SJCRH30 (cell line): Measurements from ENCODE around the gene SHC2. TPM values are rescaled to one million over a fixed set of nuclear protein-coding genes. Genes with fewer than 3 reads are reported as not detected.
"Not testable (repeated sequence)": the region's sequence is repeated elsewhere in the genome, so short reads cannot be mapped to it uniquely, and the experiment has no call there.

ENCODE experiments used
- DNase-seq, 2 experiments: peaks; one replicate each; pipeline ENCODE4 v3.0.0-alpha.2; 2015 to 2020
- H3K27ac ChIP-seq: fragments of 250-450 bp; sonication (Bioruptor Pico); 2 replicates; pipeline ENCODE4 v1.5.1; 2020; ENCODE audit warnings: mild to moderate bottlenecking, moderate library complexity
- H3K27me3 ChIP-seq: fragments of 250-450 bp; sonication (Bioruptor Pico); 2 replicates; pipeline ENCODE4 v1.5.1; 2020; ENCODE audit warnings: mild to moderate bottlenecking, moderate library complexity
- H3K36me3 ChIP-seq: fragments of 250-450 bp; sonication (Bioruptor Pico); 2 replicates; pipeline ENCODE4 v1.5.1; 2020; ENCODE audit warnings: mild to moderate bottlenecking, moderate library complexity
- H3K4me1 ChIP-seq: fragments of 250-450 bp; sonication (Bioruptor Pico); 2 replicates; pipeline ENCODE4 v1.5.1; 2020; ENCODE audit warnings: mild to moderate bottlenecking, moderate library complexity
- H3K4me3 ChIP-seq: fragments of 250-450 bp; sonication (Bioruptor Pico); 2 replicates; pipeline ENCODE4 v1.5.1; 2020; ENCODE audit warnings: mild to moderate bottlenecking, moderate library complexity
- H3K9me3 ChIP-seq: fragments of 250-450 bp; sonication (Bioruptor Pico); replicated peaks from 2 replicates; pipeline ENCODE4 v1.5.1; 2020; ENCODE audit warnings: mild to moderate bottlenecking, moderate library complexity
- total RNA-seq: library from RNA; depleted of rRNA; stranded (reverse); fragments of >200 nt; shearing (Covaris generic); gene quantifications from 2 replicates; pipeline ENCODE4 v1.2.3, GENCODE V29; 2014

Gene SHC2
- total RNA-seq, 1 experiment from 2014 or later, result 0.12 TPM

DNA sequence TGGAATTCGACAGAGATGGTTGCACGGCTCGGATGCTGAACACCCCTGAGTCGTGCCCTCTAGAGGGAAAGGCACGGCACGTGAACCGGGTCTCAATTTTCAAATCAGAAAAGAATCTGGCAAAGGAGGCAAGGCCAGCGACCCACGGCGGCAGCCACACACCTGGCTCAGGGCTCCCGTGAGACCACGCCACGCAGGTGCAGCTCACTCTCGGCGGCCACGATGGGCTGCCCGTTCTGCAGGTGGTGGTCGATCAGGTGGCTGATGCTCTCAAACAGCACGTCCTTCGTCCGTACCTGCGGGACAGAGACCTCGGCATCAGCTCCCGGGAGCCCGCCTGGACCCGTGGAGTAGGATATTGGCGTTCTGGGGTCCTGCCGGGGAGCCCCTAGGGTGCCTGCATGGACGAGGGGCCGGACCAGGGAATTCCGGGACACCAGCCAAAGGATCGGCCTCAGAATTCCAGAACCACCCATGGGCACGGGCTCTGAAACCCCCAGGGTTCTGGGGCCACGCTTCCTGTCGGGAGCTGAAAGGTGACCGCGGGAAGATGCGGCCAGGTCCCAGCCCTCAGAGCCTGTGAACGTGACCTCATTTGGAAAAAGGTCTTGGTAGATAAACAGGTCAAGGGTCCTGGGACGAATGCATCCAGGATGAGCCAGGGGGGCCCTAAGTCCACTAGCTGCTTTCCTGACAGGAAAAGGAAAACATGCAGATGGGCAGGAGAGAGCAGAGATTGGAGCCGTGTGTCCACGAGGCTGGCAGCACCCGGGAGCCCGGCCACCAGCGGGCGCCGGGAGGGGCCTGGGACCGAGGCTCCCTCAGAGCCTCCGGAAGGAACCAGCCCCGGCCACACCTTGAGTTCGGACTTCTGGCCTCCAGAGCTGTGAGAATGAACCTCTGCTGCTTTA lies 41.8 kb downstream of the SHC2 start:
- Histone ChIP-seq H3K4me3 (no peak overlapping the region), H3K9me3 (no peaks in the 10 kb centered on the region), H3K27me3 (no peaks in the 10 kb centered on the region), H3K36me3 (no peaks in the 10 kb centered on the region), H3K4me1 (no peaks in the 10 kb centered on the region), H3K27ac (no peak overlapping the region)
- DNase-seq, result no peak

DNA sequence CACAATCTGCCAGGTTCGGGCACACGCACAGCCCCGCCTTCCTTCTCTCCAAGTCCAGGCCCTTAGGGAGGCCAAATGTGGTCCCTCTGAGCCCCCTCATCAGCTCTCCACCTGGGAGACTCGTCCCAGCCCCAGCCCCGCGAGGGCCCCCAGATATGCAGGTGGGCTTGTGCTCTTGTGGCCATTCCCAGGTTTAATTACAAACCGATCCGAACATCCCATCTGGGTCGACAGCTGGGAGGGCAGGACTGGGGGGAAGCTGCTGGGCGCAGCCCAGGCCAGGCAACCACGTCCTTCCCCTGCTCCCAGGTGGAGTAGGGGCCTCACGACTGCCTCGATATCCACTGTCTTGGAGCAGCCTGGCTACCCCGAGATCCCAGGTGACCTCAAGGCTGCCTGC lies 44.4 kb downstream of the SHC2 start:
- DNase-seq, result no peak
- Histone ChIP-seq H3K27ac (no peak overlapping the region), H3K36me3 (no peaks in the 10 kb centered on the region), H3K4me3 (no peak overlapping the region), H3K4me1 (no peaks in the 10 kb centered on the region), H3K27me3 (no peaks in the 10 kb centered on the region), H3K9me3 (no peaks in the 10 kb centered on the region)

DNA sequence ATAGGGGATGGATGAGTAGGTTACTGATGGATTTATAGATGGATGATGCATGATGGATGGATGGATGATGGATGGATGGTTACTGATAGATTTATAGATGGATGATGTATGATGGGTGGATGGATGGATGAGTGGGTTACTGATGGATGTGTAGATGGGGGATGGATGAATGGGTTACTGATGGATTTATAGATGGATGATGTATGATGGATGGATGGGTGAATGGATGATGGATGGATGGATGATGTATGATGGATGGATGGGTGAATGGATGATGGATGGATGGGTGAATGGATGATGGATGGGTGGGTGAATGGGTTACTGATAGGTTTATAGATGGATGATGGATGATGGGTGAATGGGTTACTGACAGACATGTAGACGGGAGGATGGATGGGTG lies 45.5 kb downstream of the SHC2 start:
- Histone ChIP-seq H3K27me3 (no peaks in the 10 kb centered on the region), H3K27ac (no peak overlapping the region), H3K9me3 (no peaks in the 10 kb centered on the region), H3K4me1 (no peaks in the 10 kb centered on the region), H3K4me3 (no peak overlapping the region), H3K36me3 (no peaks in the 10 kb centered on the region)
- DNase-seq, result no peak

DNA sequence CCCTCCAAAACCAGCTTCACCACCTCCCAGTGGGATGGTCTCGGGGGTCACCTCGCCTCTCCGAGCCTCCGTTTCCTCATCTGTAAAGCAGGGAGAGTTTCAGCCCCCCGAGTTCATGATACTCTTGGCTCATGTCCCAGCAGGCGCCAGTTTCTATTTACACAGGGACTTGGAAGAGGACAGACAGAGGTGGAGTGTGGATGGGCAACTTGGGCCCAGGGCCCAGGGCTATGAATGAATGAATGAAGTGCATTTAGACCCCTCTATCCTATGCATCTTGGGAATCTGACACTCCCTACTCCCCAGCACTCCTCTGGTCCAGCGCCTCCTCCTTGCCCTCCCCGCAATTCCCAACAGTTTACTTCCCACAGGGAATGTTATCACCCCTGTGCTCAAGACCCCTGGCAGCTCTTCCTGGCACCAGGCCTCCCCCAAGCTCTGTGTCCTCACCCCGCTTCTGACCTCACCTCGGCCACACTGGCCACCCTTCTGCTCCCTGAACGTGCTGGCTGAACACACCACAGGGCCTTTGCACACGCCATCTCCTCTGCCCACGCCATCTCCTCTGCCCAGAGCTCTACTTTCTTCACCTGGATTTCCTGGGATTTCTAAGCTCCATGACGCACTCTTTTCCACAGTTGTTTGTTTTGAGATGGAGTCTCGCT lies 46.9 kb downstream of the SHC2 start:
- no peaks in the 10 kb centered on the region for H3K9me3 ChIP-seq
- H3K36me3 ChIP-seq, result no peaks in the 10 kb centered on the region
- no peak overlapping the region for H3K4me3 ChIP-seq
- no peak for DNase-seq
- no peak overlapping the region for H3K27ac ChIP-seq
- H3K27me3 ChIP-seq, result no peaks in the 10 kb centered on the region
- H3K4me1 ChIP-seq, result no peaks in the 10 kb centered on the region

DNA sequence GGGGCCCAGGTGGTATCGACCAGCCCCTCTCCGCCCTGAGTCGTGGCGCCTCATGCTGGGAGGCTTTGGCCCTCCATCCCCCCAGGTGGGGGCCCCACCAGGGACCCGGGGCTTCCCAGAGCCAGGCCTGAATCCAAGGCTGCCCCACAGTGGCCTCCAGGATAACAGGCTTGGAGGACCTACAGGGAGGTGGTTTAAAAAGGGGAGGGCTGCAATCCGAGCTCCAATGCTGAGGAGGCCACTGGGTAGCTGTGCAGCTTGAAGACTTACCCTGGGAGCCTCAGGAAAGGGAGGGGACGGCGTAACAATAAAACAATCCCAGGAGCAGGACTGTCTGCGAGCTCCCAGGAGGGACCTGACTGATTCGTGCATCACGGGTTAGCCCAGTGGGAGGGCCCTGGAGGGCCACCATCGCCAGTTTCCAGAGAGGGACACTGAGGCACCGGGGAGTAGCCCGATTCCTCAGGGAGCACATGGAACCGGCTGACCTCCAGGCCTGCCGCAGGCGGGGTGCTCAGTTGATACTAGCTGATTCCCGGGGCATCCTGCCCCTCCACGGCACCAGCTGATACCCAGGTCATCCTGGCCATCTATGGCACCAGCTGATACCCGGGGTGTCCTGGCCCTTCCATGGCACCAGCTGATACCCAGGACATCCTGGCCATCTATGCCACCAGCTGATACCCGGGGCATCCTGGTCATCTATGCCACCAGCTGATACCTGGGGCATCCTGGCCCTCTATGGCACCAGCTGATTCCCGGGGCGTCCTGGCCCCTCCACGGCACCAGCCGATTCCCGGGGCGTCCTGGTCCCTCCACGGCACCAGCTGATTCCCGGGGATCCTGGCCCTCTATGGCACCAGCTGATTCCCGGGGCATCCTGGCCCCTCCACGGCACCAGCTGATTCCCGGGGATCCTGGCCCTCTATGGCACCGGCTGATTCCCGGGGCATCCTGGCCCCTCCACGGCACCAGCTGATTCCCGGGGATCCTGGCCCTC lies 48.2 kb downstream of the SHC2 start:
- Histone ChIP-seq H3K27ac (no peak overlapping the region), H3K27me3 (no peaks in the 10 kb centered on the region), H3K9me3 (no peaks in the 10 kb centered on the region), H3K4me3 (no peak overlapping the region), H3K36me3 (no peaks in the 10 kb centered on the region), H3K4me1 (no peaks in the 10 kb centered on the region)
- no peak for DNase-seq

DNA sequence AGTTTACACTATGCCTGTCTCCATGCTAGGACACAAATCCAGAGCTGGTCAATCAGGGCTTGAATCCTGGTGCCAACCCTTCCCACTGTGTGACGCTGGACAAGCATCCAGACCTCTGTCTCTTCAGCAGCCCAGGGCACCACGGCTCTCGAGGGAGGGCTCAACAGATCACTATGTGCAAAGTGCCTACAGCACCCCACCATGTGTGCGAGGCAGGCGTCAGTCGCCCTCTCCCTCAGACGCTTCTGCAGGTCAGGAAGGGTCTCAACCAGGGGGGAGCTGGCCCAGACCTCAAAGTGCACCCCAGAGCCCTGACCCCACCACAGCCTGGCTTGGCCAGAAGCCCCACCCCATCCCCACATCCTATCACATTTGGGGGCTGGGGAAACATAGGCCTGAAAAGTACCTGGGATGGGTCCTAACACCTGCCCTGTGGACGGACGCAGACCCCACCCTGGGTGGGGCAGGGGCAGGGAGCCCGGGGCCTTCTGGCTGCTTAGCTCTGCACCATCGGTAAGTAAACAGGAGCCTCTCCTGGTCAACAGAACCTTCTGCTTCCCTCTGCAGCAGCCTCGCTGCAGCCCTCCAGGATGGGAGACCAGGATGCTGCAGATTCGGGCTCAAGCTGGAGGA lies 49.0 kb downstream of the SHC2 start:
- H3K9me3 ChIP-seq, result no peaks in the 10 kb centered on the region
- H3K27ac ChIP-seq, result no peak overlapping the region
- H3K4me3 ChIP-seq, result no peak overlapping the region
- no peak for DNase-seq
- no peaks in the 10 kb centered on the region for H3K4me1 ChIP-seq
- no peaks in the 10 kb centered on the region for H3K36me3 ChIP-seq
- no peaks in the 10 kb centered on the region for H3K27me3 ChIP-seq

DNA sequence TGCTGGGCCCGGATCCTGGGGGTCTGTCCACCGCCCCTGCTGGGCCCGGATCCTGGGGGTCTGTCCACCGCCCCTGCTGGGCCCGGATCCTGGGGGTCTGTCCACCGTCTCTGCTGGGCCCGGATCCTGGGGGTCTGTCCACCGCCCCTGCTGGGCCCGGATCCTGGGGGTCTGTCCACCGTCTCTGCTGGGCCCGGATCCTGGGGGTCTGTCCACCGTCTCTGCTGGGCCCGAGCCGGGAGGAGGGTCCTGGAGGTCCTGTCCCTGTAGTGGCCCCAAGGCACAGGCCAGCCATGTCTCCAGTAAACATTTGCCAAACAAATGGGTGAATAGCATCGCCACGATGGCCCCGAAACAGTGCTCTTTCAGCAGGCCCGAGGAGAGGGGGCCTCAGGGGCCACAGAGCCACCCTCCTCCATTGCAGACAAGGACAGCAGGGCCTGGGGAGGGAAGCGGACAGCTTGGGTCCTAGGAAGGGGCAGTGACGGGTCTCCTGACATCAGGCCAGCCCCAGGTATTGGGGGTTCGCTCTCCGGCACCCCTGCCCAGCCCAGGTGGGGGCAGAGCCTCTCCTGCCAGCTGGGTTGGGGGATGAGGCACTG lies 49.6 kb downstream of the SHC2 start:
- H3K36me3 ChIP-seq, H3K27me3 ChIP-seq, DNase-seq, H3K27ac ChIP-seq, H3K9me3 ChIP-seq, H3K4me1 ChIP-seq, H3K4me3 ChIP-seq: not testable (repeated sequence)

DNA sequence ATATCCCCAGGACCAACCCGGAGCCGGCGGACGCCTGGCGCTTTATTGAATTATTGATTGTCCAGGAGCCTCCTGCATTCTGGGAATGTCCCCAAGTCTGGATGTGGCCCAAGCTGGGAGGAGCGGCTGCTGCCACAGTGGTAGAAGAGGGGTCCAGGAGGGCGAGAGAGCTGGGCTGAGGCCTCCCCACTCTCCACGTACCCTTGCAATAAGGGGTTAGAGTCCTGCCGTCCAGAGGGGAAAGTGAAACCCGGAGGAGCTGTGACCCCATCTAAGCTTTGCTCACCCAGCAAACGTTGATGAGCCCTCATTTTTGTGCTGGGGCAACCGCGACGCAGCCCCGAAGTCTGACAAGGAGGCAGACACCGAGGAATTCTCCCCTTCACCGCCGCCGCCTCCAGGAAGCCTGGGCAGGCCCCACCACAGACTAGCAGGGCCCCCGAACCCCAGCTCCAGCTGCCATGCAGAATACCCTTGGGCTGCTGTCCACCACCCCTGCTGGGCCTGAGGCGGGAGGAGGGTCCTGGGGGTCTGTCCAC lies 50.5 kb downstream of the SHC2 start:
- no peaks in the 10 kb centered on the region for H3K4me1 ChIP-seq
- no peaks in the 10 kb centered on the region for H3K27me3 ChIP-seq
- H3K36me3 ChIP-seq, result no peaks in the 10 kb centered on the region
- no peaks in the 10 kb centered on the region for H3K9me3 ChIP-seq
- no peak for DNase-seq
- H3K4me3 ChIP-seq, result no peak overlapping the region
- H3K27ac ChIP-seq, result no peak overlapping the region

DNA sequence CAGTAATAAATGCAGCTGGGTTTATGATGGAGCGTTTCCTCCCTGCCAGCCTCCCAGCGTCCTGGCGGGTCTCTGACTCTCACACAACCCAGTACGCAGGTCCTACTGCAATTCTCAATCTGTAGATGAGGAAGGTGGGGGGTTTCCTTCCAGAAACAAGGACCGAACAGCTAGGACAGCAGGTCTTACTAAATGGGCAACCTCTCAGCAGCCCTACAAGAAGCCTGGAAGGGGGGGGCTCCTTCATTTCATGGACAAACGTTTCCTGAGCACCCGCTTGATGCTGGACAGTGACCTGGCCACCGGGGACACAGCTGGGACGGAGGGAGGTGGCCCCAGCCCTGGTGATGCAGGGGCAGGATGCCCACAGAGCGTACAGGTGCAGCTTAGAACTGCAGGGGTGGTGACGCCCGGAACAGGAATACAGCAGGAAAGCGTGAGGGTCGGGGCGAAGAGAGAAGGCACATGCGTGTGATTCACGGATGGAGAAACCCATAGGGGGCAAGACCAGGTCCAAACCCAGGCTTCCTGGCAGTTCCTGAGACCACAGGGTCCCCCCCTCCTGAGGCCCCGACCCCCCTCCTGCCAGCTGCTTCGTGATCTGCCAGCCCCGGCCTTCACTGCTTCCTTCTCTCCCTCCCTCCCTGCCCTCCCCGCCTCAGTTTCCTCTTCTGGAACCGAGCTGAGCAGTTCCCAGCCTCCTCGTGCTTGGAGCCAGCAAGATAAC lies 51.2 kb downstream of the SHC2 start:
- Histone ChIP-seq H3K27me3 (no peaks in the 10 kb centered on the region), H3K27ac (no peak overlapping the region), H3K36me3 (no peaks in the 10 kb centered on the region), H3K9me3 (no peaks in the 10 kb centered on the region), H3K4me3 (no peak overlapping the region), H3K4me1 (no peaks in the 10 kb centered on the region)
- DNase-seq, result no peak

DNA sequence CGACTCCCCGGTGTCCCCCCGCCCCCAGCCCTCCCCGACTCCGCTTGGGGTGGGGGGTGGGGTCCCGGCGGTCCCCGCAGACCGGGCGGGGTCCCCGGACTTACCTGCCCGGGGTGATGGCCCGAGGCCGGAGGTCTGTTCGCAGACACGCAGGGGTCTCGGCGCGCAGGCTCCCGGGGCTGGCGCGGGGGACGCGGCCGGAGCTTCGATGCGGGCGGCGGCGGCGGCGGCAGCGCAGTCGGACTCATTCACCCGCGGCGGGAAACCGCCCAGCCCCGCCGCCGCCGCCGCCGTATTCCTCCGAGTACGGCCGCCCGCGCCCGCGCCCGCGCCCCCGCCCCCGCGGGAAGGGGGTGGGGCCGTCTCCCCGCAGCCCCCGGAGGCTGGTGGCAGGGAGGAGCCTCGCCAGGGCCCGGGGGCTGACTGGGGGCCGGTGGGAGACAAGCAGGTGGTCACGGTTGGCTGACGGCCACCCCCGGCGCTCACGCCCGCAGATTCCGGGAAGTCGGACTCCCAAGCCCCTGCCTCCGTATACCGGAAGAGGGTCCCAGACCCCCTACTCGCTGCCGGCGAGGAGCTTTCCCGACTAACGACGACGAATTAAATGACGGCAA lies 51.8 kb downstream of the SHC2 start, which contains the start of gene C2CD4C:
Gene C2CD4C (minus strand): TSS at position 246 of the 614 bp plus-strand sequence. CDS start 786 bp downstream, outside the sequence.
- Histone ChIP-seq H3K4me1 (no peaks in the 10 kb centered on the region), H3K27ac (no peak within 1 kb of the TSS), H3K4me3 (peak within 1 kb of the TSS; percentile 46), H3K9me3 (no peaks in the 10 kb centered on the region), H3K27me3 (no peaks in the 10 kb centered on the region), H3K36me3 (no peaks in the 10 kb centered on the region)
- peak in 1 of 2 experiments; percentile 12 for DNase-seq

DNA sequence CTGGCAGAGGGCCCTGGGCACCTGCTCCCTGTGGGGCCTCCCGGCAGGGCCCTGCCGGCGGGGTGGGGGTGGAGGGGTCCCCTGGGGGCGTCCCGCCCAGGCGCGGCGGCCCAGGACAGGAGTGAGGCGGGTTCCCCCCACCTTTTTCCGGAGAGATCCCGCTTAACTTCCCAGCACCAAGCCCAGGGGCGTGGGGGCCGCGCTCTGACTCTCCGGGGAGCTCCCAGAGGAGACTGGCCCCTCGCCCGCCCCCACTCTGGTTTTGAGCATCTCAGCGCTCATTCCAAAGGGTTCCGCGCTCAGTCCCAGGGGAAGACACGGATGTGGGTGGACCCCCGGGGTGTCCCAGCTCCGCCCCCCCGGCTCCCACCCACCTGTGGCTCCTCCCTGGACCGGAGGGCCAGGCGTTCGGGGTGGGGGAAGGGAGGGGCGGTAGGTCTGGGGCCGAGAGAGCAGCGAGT lies 52.4 kb downstream of the SHC2 start:
- no peaks in the 10 kb centered on the region for H3K36me3 ChIP-seq
- H3K27ac ChIP-seq, result no peak overlapping the region
- peak in 1 of 2 experiments; percentile 6 for DNase-seq
- H3K4me1 ChIP-seq, result no peaks in the 10 kb centered on the region
- peak overlapping the region; percentile 46 for H3K4me3 ChIP-seq
- H3K27me3 ChIP-seq, result no peaks in the 10 kb centered on the region
- H3K9me3 ChIP-seq, result no peaks in the 10 kb centered on the region

DNA sequence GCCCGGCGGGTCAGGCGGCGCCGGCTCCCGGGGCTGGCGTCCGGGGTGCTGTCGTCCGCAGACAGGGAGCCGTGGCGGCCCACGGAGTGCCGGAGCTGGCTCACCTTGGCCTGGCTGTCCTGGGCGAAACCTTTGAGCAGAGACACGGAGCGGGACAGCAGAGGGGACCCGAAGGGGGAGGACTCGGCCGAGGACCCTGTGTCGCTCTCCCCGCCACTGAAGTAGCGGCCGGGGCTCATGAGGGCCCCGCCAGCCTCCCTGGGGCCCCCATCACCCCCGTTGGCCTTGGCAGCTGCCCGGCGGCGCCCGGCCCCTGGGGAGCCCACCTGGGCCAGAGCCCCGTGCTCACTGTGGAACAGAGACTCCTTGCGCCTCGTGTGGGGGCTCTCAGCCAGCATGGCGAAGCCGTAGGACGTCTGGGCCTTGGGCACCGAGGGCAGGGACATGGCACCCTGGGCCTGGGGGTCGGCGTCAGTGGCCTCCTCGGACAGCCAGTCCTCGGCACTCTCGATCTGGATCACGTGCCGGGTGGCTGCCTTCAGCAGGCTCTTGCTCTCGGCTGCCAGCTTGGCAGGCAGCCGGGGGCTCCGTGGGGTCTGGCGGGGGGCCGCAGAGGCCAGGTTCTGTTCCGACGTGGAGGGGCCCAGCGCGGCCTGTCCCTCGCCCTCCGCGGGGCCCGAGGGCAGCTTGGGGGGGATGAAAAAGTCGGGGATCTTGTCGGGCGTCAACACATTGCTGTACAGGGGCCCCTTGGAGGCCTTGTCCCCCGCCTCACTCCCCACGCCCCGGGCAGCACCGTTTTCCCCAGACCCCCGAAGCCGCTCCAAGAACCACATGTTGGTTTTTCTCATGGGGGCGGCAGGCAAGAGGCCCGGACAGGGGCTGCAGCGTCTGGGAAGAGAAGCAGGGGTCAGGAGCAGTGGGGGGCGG lies 53.1 kb downstream of the SHC2 start:
- no peak for DNase-seq
- Histone ChIP-seq H3K4me3 (no peak overlapping the region), H3K27ac (no peak overlapping the region), H3K27me3 (no peaks in the 10 kb centered on the region), H3K36me3 (no peaks in the 10 kb centered on the region), H3K9me3 (no peaks in the 10 kb centered on the region), H3K4me1 (no peaks in the 10 kb centered on the region)
